HG02588 (cell line): Measurements from ENCODE around the gene KDELR3.

Experiments used
- ATAC-seq: cut with Tn5 transposase; IDR thresholded peaks from one replicate; pipeline ENCODE4 v1.9.1; 2021; ENCODE audit warnings: mild to moderate bottlenecking, moderate library complexity; ENCODE audit not compliant: unreplicated experiment

Gene KDELR3

GRCh38 chr22:38437416-38437815 lies 30.5 kb upstream of the KDELR3 start:
- ATAC-seq, result no peak

GRCh38 chr22:38440747-38441350 lies 27.0 kb upstream of the KDELR3 start:
- ATAC-seq, result no peak

- ATAC-seq, result no peak
These were observed 26.1 kb upstream of the KDELR3 start for GRCh38 chr22:38441620-38442287.

GRCh38 chr22:38442967-38443627 lies 24.8 kb upstream of the KDELR3 start:
- no peak for ATAC-seq

- ATAC-seq, result no peak
These were observed 24.0 kb upstream of the KDELR3 start for GRCh38 chr22:38443628-38444521.

GRCh38 chr22:38444783-38445182 lies 23.1 kb upstream of the KDELR3 start:
- no peak for ATAC-seq

- ATAC-seq, result no peak
These were observed 21.8 kb upstream of the KDELR3 start for GRCh38 chr22:38446018-38446601.

- ATAC-seq, result no peak
These were observed 18.8 kb upstream of the KDELR3 start for GRCh38 chr22:38448945-38449745.

- ATAC-seq, result no peak
These were observed 18.1 kb upstream of the KDELR3 start for GRCh38 chr22:38449776-38450175.

- no peak for ATAC-seq
These were observed 17.6 kb upstream of the KDELR3 start for GRCh38 chr22:38450234-38450797.

- ATAC-seq, result no peak
These were observed 16.5 kb upstream of the KDELR3 start for GRCh38 chr22:38451404-38451803.

- no peak for ATAC-seq
These were observed 16.0 kb upstream of the KDELR3 start for GRCh38 chr22:38451864-38452263.

- no peak for ATAC-seq
These were observed 15.4 kb upstream of the KDELR3 start for GRCh38 chr22:38452373-38453065.

- no peak for ATAC-seq
These were observed 14.7 kb upstream of the KDELR3 start for GRCh38 chr22:38453066-38453672.

- no peak for ATAC-seq
These were observed 13.9 kb upstream of the KDELR3 start for GRCh38 chr22:38453996-38454352.

- ATAC-seq, result no peak
These were observed 13.4 kb upstream of the KDELR3 start for GRCh38 chr22:38454353-38455075.

GRCh38 chr22:38455076-38455529 lies 12.8 kb upstream of the KDELR3 start, which contains the start of gene KCNJ4:
TSS of gene KCNJ4 (minus strand) at chr22:38455199. CDS start at chr22:38428132, 27,067 bp downstream.
- no peak for ATAC-seq
